ENCODE data around the gene TTBK2. TPM values are rescaled to one million over a fixed set of nuclear protein-coding genes. Genes with fewer than 3 reads are reported as not detected.

The TTBK2 gene
- total RNA-seq, 1 donor from 2014 or later: 32.4 TPM

GRCh38 chr15:42734076-42734672 is 186.4 kb downstream of the TTBK2 start:
- peaks cover 13% of the 10 kb centered on the region for H3K27me3 Mint-ChIP-seq (ENCODE audit: insufficient read depth, low read depth)
- Histone ChIP-seq H3K27me3 (no peaks in the 10 kb centered on the region), H3K9me3 (ENCODE audit: low read depth) (no peaks in the 10 kb centered on the region), H3K27ac (no peak overlapping the region), H2AFZ (replicated peaks) (no peak overlapping the region), H3K4me1 (peaks cover 3% of the 10 kb centered on the region), H3K4me2 (no peak overlapping the region), H3K9ac (no peak overlapping the region), H4K20me1 (ENCODE audit: low read depth) (peaks cover 23% of the 10 kb centered on the region), H3K4me3 (no peak overlapping the region), H3F3A (ENCODE audit: low read depth) (peaks cover 14% of the 10 kb centered on the region), H3K79me2 (ENCODE audit: low read depth) (peaks cover 8% of the 10 kb centered on the region), H3K36me3 (peaks cover 3% of the 10 kb centered on the region)
- H3K4me3 Mint-ChIP-seq: peak overlapping the region; percentile 27
- no peaks in the 10 kb centered on the region for H3K9me3 Mint-ChIP-seq
- DNase-seq (ENCODE audit: low spot score): no peak
- TF ChIP-seq EZH2 (IDR thresholded peaks at IDR 0.05) (no peak), CTCF (IDR thresholded peaks at IDR 0.05) (no peak), EZH2phosphoT487 (IDR thresholded peaks at IDR 0.05) (no peak)
- H3K36me3 Mint-ChIP-seq: peaks cover 26% of the 10 kb centered on the region
- H3K27ac Mint-ChIP-seq: peak overlapping the region; percentile 52
- H3K4me1 Mint-ChIP-seq: peaks cover 17% of the 10 kb centered on the region

- H3K36me3 Mint-ChIP-seq: peaks cover 29% of the 10 kb centered on the region
- TF ChIP-seq CTCF (IDR thresholded peaks at IDR 0.05) (no peak), EZH2phosphoT487 (IDR thresholded peaks at IDR 0.05) (no peak), EZH2 (IDR thresholded peaks at IDR 0.05) (no peak)
- Histone ChIP-seq H3K27me3 (no peaks in the 10 kb centered on the region), H3K27ac (no peak overlapping the region), H2AFZ (replicated peaks) (no peak overlapping the region), H3K36me3 (peaks cover 3% of the 10 kb centered on the region), H3K9me3 (ENCODE audit: low read depth) (no peaks in the 10 kb centered on the region), H3K4me2 (no peak overlapping the region), H3F3A (ENCODE audit: low read depth) (peaks cover 14% of the 10 kb centered on the region), H3K4me1 (peaks cover 3% of the 10 kb centered on the region), H3K4me3 (no peak overlapping the region), H3K79me2 (ENCODE audit: low read depth) (peaks cover 8% of the 10 kb centered on the region), H4K20me1 (ENCODE audit: low read depth) (peaks cover 23% of the 10 kb centered on the region), H3K9ac (no peak overlapping the region)
- H3K27ac Mint-ChIP-seq: peak overlapping the region; percentile 25
- H3K27me3 Mint-ChIP-seq (ENCODE audit: insufficient read depth, low read depth): peaks cover 13% of the 10 kb centered on the region
- H3K4me1 Mint-ChIP-seq: peaks cover 13% of the 10 kb centered on the region
- no peak overlapping the region for H3K4me3 Mint-ChIP-seq
- no peak for DNase-seq (ENCODE audit: low spot score)
- no peaks in the 10 kb centered on the region for H3K9me3 Mint-ChIP-seq
Measured at GRCh38 chr15:42733027-42733426, 187.6 kb downstream of the TTBK2 start.

GRCh38 chr15:42732095-42732827 is 188.3 kb downstream of the TTBK2 start:
- peaks cover 3% of the 10 kb centered on the region for H3K36me3 ChIP-seq
- H3K4me1 Mint-ChIP-seq: peaks cover 7% of the 10 kb centered on the region
- H3K4me2 ChIP-seq: no peak overlapping the region
- no peak for TF ChIP-seq CTCF (IDR thresholded peaks at IDR 0.05)
- no peak for TF ChIP-seq EZH2 (IDR thresholded peaks at IDR 0.05)
- TF ChIP-seq EZH2phosphoT487 (IDR thresholded peaks at IDR 0.05): no peak
- DNase-seq (ENCODE audit: low spot score): no peak
- H4K20me1 ChIP-seq (ENCODE audit: low read depth): peaks cover 23% of the 10 kb centered on the region
- H2AFZ ChIP-seq (replicated peaks): no peak overlapping the region
- peaks cover 8% of the 10 kb centered on the region for H3K79me2 ChIP-seq (ENCODE audit: low read depth)
- H3K36me3 Mint-ChIP-seq: peaks cover 29% of the 10 kb centered on the region
- H3K4me1 ChIP-seq: peaks cover under 1% of the 10 kb centered on the region
- no peak overlapping the region for H3K9ac ChIP-seq
- H3K9me3 ChIP-seq (ENCODE audit: low read depth): no peaks in the 10 kb centered on the region
- H3K27me3 Mint-ChIP-seq (ENCODE audit: insufficient read depth, low read depth): peaks cover 10% of the 10 kb centered on the region
- no peak overlapping the region for H3K27ac Mint-ChIP-seq
- peak overlapping the region; percentile 6 for H3K4me3 Mint-ChIP-seq
- H3K9me3 Mint-ChIP-seq: no peaks in the 10 kb centered on the region
- H3K27me3 ChIP-seq: no peaks in the 10 kb centered on the region
- no peak overlapping the region for H3K4me3 ChIP-seq
- peaks cover 9% of the 10 kb centered on the region for H3F3A ChIP-seq (ENCODE audit: low read depth)
- no peak overlapping the region for H3K27ac ChIP-seq

Measured in neural progenitor cell (in vitro differentiated cells).